H9 (cell line): Measurements from ENCODE around the gene DYNLT4. TPM values are rescaled to one million over a fixed set of nuclear protein-coding genes. Genes with fewer than 3 reads are reported as not detected.

ENCODE experiments used
- DNase-seq: peaks from one replicate; pipeline ENCODE4 v3.0.0-alpha.2; 2017
- H2AFZ ChIP-seq: one replicate; pipeline ENCODE4 v1.6.1; 2013; ENCODE audit warnings: mild to moderate bottlenecking, low read length, control low read depth, moderate library complexity
- H2AK5ac ChIP-seq: 2 replicates; pipeline ENCODE4 v1.6.1; 2013; ENCODE audit warnings: low read length, control low read depth, mixed read lengths; ENCODE audit not compliant: insufficient read length
- H2BK120ac ChIP-seq: one replicate; pipeline ENCODE4 v1.6.1; 2013; ENCODE audit warnings: low read depth, mild to moderate bottlenecking, low read length, control low read depth, inconsistent platforms; ENCODE audit not compliant: poor library complexity, severe bottlenecking
- H2BK12ac ChIP-seq: 2 replicates; pipeline ENCODE4 v1.6.1; 2013; ENCODE audit warnings: low read length, control low read depth, mixed read lengths, low read depth; ENCODE audit not compliant: insufficient read length
- H2BK15ac ChIP-seq: 2 replicates; pipeline ENCODE4 v1.6.1; 2013; ENCODE audit warnings: low read depth, low read length, control low read depth
- H2BK20ac ChIP-seq: one replicate; pipeline ENCODE4 v1.6.1; 2013; ENCODE audit warnings: low read depth, mild to moderate bottlenecking, low read length, control low read depth, inconsistent platforms; ENCODE audit not compliant: poor library complexity, severe bottlenecking
- H2BK5ac ChIP-seq: 2 replicates; pipeline ENCODE4 v1.6.1; 2013; ENCODE audit warnings: low read length, control low read depth, mixed read lengths; ENCODE audit not compliant: insufficient read length
- H3K14ac ChIP-seq: 2 replicates; pipeline ENCODE4 v1.6.1; 2013; ENCODE audit warnings: low read length, control low read depth; ENCODE audit not compliant: insufficient read depth
- H3K18ac ChIP-seq: 2 replicates; pipeline ENCODE4 v1.6.1; 2013; ENCODE audit warnings: low read depth, mild to moderate bottlenecking, mixed read lengths, low read length, control low read depth; ENCODE audit not compliant: insufficient read length
- H3K23ac ChIP-seq: 2 replicates; pipeline ENCODE4 v1.6.1; 2013; ENCODE audit warnings: low read length, control low read depth, mixed read lengths, low read depth; ENCODE audit not compliant: insufficient read length
- H3K23me2 ChIP-seq: 2 replicates; pipeline ENCODE4 v1.6.1; 2013; ENCODE audit warnings: low read depth, mild to moderate bottlenecking, mixed read lengths, low read length, control low read depth; ENCODE audit not compliant: insufficient read length, poor library complexity, severe bottlenecking
- H3K27ac ChIP-seq: 2 replicates; pipeline ENCODE4 v1.5.1; 2013; ENCODE audit warnings: low read length, control low read depth, mixed read lengths, low read depth; ENCODE audit not compliant: insufficient read length
- H3K27me3 ChIP-seq: 2 replicates; pipeline ENCODE4 v1.6.1; 2013; ENCODE audit warnings: low read length, control low read depth, inconsistent platforms; ENCODE audit not compliant: insufficient read depth
- H3K4ac ChIP-seq: 2 replicates; pipeline ENCODE4 v1.6.1; 2013; ENCODE audit warnings: low read depth, mild to moderate bottlenecking, control low read depth, inconsistent platforms, low read length, moderate library complexity
- H3K4me1 ChIP-seq: 2 replicates; pipeline ENCODE4 v1.6.1; 2013; ENCODE audit warnings: low read length, control low read depth, inconsistent platforms; ENCODE audit not compliant: insufficient read depth
- H3K4me2 ChIP-seq: 2 replicates; pipeline ENCODE4 v1.6.1; 2013; ENCODE audit warnings: low read length, control low read depth, mixed read lengths; ENCODE audit not compliant: insufficient read length, insufficient read depth
- H3K56ac ChIP-seq: 2 replicates; pipeline ENCODE4 v1.6.1; 2013; ENCODE audit warnings: low read depth, mild to moderate bottlenecking, mixed read lengths, low read length, control low read depth; ENCODE audit not compliant: insufficient read length
- H3K79me1 ChIP-seq: 2 replicates; pipeline ENCODE4 v1.6.1; 2013; ENCODE audit warnings: low read depth, mild to moderate bottlenecking, moderate library complexity, low read length, control low read depth, inconsistent platforms; ENCODE audit not compliant: insufficient read depth, poor library complexity, severe bottlenecking
- H3K79me2 ChIP-seq: 2 replicates; pipeline ENCODE4 v1.6.1; 2013; ENCODE audit warnings: low read length, control low read depth, inconsistent platforms; ENCODE audit not compliant: insufficient read depth
- H3K9ac ChIP-seq: 2 replicates; pipeline ENCODE4 v1.6.1; 2013; ENCODE audit warnings: low read length, control low read depth, mixed read lengths; ENCODE audit not compliant: insufficient read length; ENCODE audit errors: extremely low read depth
- H3K9me3 ChIP-seq: one replicate; pipeline ENCODE4 v1.6.1; 2013; ENCODE audit warnings: low read depth, low read length, inconsistent platforms; ENCODE audit not compliant: control insufficient read depth
- H3T11ph ChIP-seq: one replicate; pipeline ENCODE4 v1.6.1; 2013; ENCODE audit warnings: mild to moderate bottlenecking, low read length, control low read depth, inconsistent platforms
- H4K20me1 ChIP-seq: one replicate; pipeline ENCODE4 v1.6.1; 2013; ENCODE audit not compliant: control insufficient read depth, insufficient read length, insufficient read depth
- H4K5ac ChIP-seq: 2 replicates; pipeline ENCODE4 v1.6.1; 2013; ENCODE audit warnings: low read depth, mild to moderate bottlenecking, mixed read lengths, low read length, control low read depth; ENCODE audit not compliant: insufficient read length
- H4K8ac ChIP-seq: replicated peaks from 2 replicates; pipeline ENCODE4 v1.6.1; 2013; ENCODE audit warnings: low read length, control low read depth, mixed read lengths, low read depth; ENCODE audit not compliant: insufficient read length
- H4K91ac ChIP-seq: 2 replicates; pipeline ENCODE4 v1.6.1; 2013; ENCODE audit warnings: low read depth, mild to moderate bottlenecking, moderate library complexity, mixed read lengths, low read length, control low read depth; ENCODE audit not compliant: insufficient read length
- H3K27ac Mint-ChIP-seq, 3 experiments: 2 replicates in 2 of 3; 3 replicates in 1 of 3; pipeline ENCODE4 v1.8.0; 2020 to 2021; ENCODE audit warnings: mixed read lengths in 3 of 3, mild to moderate bottlenecking in 1 of 3, moderate library complexity in 1 of 3
- H3K27me3 Mint-ChIP-seq: 2 replicates; pipeline ENCODE4 v1.8.0; 2021; ENCODE audit warnings: low read depth, mild to moderate bottlenecking, moderate library complexity, mixed read lengths
- H3K36me3 Mint-ChIP-seq, 3 experiments: 2 replicates in 2 of 3; 3 replicates in 1 of 3; pipeline ENCODE4 v1.8.0; 2020 to 2021; ENCODE audit warnings: low read depth in 3 of 3, mixed read lengths in 3 of 3; ENCODE audit not compliant: insufficient read depth in 1 of 3
- H3K4me1 Mint-ChIP-seq, 2 experiments: 2 replicates each; pipeline ENCODE4 v1.8.0; 2020; ENCODE audit warnings: mixed read lengths in 2 of 2
- H3K4me3 Mint-ChIP-seq, 2 experiments: 2 replicates in 1 of 2; 3 replicates in 1 of 2; pipeline ENCODE4 v1.8.0; 2020 to 2021; ENCODE audit warnings: mild to moderate bottlenecking in 2 of 2, mixed read lengths in 2 of 2, moderate library complexity in 1 of 2
- H3K9me3 Mint-ChIP-seq, 2 experiments: 2 replicates in 1 of 2; 3 replicates in 1 of 2; pipeline ENCODE4 v1.8.0; 2020; ENCODE audit warnings: mild to moderate bottlenecking in 2 of 2, mixed read lengths in 2 of 2, moderate library complexity in 1 of 2
- WGBS: extraction: QIAGEN DNeasy Blood & Tissue Kit; methylation state at CpG from one replicate; pipeline ENCODE4 v1.1.7; 2013; ENCODE audit warnings: missing lambda C conversion rate, low lambda C conversion rate, mixed read lengths; ENCODE audit not compliant: insufficient read length; ENCODE audit errors: extremely low coverage; 5-methylcytosine and 5-hydroxymethylcytosine counted together
- total RNA-seq: library from RNA; stranded (reverse); gene quantifications from 2 replicates; pipeline ENCODE4 v1.2.1, GENCODE V29; 2021
- TF ChIP-seq, protein P1 (sequence below): fragments of 200-600 bp; sonication (generic); conservative IDR thresholded peaks from 3 replicates; pipeline ENCODE4 v1.8.0; 2021; ENCODE audit warnings: antibody characterized with exemption, mild to moderate bottlenecking

DYNLT4 gene
- total RNA-seq, 1 experiment from 2014 or later, result not detected

DNA sequence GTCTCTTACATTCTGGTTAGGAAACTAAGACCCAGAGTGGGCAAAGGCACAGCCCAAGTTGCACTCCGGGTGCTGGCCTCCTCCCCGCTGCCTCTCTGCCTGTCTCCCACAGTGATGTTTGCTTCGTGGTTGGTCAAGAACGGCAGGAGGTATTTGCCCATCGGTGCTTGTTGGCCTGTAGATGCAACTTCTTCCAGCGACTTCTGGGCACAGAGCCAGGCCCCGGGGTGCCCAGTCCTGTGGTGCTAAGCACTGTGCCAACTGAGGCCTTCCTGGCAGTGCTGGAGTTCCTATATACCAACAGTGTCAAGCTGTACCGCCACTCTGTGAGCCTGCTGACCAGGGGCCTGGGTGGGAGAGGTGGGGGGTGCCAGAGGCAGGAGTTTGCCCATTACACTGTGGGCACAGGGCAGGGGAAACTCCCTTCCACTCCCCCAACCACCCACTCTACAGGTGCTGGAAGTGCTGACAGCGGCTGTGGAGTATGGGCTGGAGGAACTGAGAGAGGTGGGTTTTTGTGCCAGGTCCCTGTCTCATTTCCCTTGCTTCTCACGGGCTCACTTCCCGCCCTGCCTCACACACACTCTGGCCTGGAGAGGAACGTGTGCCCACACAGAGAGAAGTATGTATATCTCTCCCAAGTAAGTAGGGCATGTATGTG, 3.1 kb upstream of the DYNLT4 start:
- H3K18ac ChIP-seq, result no peak overlapping the region
- peak; percentile 24 for DNase-seq
- Mint-ChIP-seq H3K4me3 (no peak overlapping the region), H3K9me3 (no peaks in the 10 kb centered on the region), H3K27me3 (no peaks in the 10 kb centered on the region; the same call in 1 of the 2 replicates), H3K27ac (no peak overlapping the region), H3K36me3 (peaks cover under 1 to 11% (median 9%) of the 10 kb centered on the region in 3 experiments; a peak in 6 of 7 replicates), H3K4me1 (peaks cover 37 to 45% of the 10 kb centered on the region in 2 experiments)
- H2AFZ ChIP-seq, result no peak overlapping the region
- H3K9ac ChIP-seq, result no peak overlapping the region
- H3K23ac ChIP-seq, result no peak overlapping the region
- H2BK5ac ChIP-seq, result no peak overlapping the region
- TF ChIP-seq, protein P1, sequence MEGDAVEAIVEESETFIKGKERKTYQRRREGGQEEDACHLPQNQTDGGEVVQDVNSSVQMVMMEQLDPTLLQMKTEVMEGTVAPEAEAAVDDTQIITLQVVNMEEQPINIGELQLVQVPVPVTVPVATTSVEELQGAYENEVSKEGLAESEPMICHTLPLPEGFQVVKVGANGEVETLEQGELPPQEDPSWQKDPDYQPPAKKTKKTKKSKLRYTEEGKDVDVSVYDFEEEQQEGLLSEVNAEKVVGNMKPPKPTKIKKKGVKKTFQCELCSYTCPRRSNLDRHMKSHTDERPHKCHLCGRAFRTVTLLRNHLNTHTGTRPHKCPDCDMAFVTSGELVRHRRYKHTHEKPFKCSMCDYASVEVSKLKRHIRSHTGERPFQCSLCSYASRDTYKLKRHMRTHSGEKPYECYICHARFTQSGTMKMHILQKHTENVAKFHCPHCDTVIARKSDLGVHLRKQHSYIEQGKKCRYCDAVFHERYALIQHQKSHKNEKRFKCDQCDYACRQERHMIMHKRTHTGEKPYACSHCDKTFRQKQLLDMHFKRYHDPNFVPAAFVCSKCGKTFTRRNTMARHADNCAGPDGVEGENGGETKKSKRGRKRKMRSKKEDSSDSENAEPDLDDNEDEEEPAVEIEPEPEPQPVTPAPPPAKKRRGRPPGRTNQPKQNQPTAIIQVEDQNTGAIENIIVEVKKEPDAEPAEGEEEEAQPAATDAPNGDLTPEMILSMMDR, result no peak
- H3K14ac ChIP-seq, result no peak overlapping the region; the same call in 1 of the 2 replicates
- H3K9me3 ChIP-seq, result no peaks in the 10 kb centered on the region
- no peaks in the 10 kb centered on the region for H3K79me1 ChIP-seq
- no peak overlapping the region for H3K4me2 ChIP-seq
- no peak overlapping the region for H3T11ph ChIP-seq
- no peak overlapping the region for H4K91ac ChIP-seq
- H4K20me1 ChIP-seq, result no peaks in the 10 kb centered on the region
- H2BK15ac ChIP-seq, result no peak overlapping the region
- no peak overlapping the region for H2AK5ac ChIP-seq
- peaks cover 10% of the 10 kb centered on the region; the same call in 1 of the 2 replicates for H3K4me1 ChIP-seq
- no peak overlapping the region for H3K27ac ChIP-seq
- no peak overlapping the region for H4K5ac ChIP-seq
- no CpG with 5 or more reads among the region's 12 CpGs for WGBS
- H3K4ac ChIP-seq, result no peak overlapping the region
- peaks cover 7% of the 10 kb centered on the region for H3K23me2 ChIP-seq
- H2BK12ac ChIP-seq, result no peak overlapping the region
- no peak overlapping the region for H4K8ac ChIP-seq
- no peak overlapping the region for H2BK20ac ChIP-seq
- H3K27me3 ChIP-seq, result no peaks in the 10 kb centered on the region
- no peak overlapping the region for H3K56ac ChIP-seq
- no peak overlapping the region for H2BK120ac ChIP-seq
- H3K79me2 ChIP-seq, result no peaks in the 10 kb centered on the region
